GM12878 (cell line): ENCODE measurements around the gene MRPS18A. TPM values are rescaled to one million over a fixed set of nuclear protein-coding genes. Genes with fewer than 3 reads are reported as not detected.

Experiments used
- ATAC-seq: fragments of 200-7000 bp; cut with Tn5 transposase; 3 replicates; pipeline ENCODE4 v1.9.1; 2020; ENCODE audit warnings: mild to moderate bottlenecking, moderate library complexity
- BruUV-seq: library from RNA; stranded (reverse); fragments of 400-500 nt; replicated peaks from 2 replicates; lab custom pipeline; 2021; lab: Mats Ljungman, UMichigan
- CTCF ChIA-PET: fragments of 300-600 bp; sonication (Branson Sonifier 250); formaldehyde crosslinking; extraction: SDS; loops from one replicate; lab custom pipeline; 2021; ENCODE audit warnings: inconsistent platforms; lab: Yijun Ruan, JAX
- POLR2A ChIA-PET: fragments of 350-600 bp; formaldehyde crosslinking; extraction: SDS; loops from one replicate; lab custom pipeline; 2021; ENCODE audit warnings: inconsistent platforms; lab: Charles Lee
- RAD21 ChIA-PET: fragments of 300-600 bp; sonication (Branson Sonifier 250); formaldehyde crosslinking; loops from one replicate; lab custom pipeline; 2023; ENCODE audit warnings: antibody characterized with exemption; ENCODE audit not compliant: unreplicated experiment; lab: Charles Lee
- SMC1A ChIA-PET: fragments of 300-600 bp; sonication (Branson Sonifier 250); formaldehyde crosslinking; loops from one replicate; lab custom pipeline; 2023; ENCODE audit not compliant: unreplicated experiment, uncharacterized antibody; lab: Charles Lee
- DNase-seq: peaks from one replicate; pipeline ENCODE4 v3.0.0-alpha.2; 2011; ENCODE audit warnings: low read depth, low spot score
- FAIRE-seq: peaks from 3 replicates; lab custom pipeline; 2011; peaks lifted over from hg19 to GRCh38; lab: Jason Lieb, UNC
- H2AFZ ChIP-seq: 2 replicates; pipeline ENCODE4 v1.6.0; 2011; ENCODE audit warnings: low read depth, low read length, control low read depth; ENCODE audit not compliant: control insufficient read depth
- H3K27ac ChIP-seq: 2 replicates; pipeline ENCODE4 v1.5.1; 2011; ENCODE audit warnings: control low read depth; ENCODE audit not compliant: control insufficient read depth, insufficient read depth
- H3K27me3 ChIP-seq, 2 experiments: replicated peaks in 1 of 2; 2 replicates each; pipeline versions ENCODE4 v1.6.0 to v1.6.1; 2011; ENCODE audit warnings: low read length in 1 of 2; ENCODE audit not compliant: control insufficient read depth in 2 of 2, insufficient read depth in 2 of 2
- H3K36me3 ChIP-seq, 2 experiments: 2 replicates each; pipeline ENCODE4 v1.5.1; 2011; ENCODE audit warnings: low read length in 1 of 2; ENCODE audit not compliant: control insufficient read depth in 2 of 2, insufficient read depth in 2 of 2
- H3K4me1 ChIP-seq: 2 replicates; pipeline ENCODE4 v1.6.1; 2011; ENCODE audit warnings: mild to moderate bottlenecking, low read length, moderate library complexity, mixed read lengths; ENCODE audit not compliant: control insufficient read depth, insufficient read depth
- H3K4me2 ChIP-seq: 2 replicates; pipeline ENCODE4 v1.6.0; 2011; ENCODE audit warnings: control low read depth; ENCODE audit not compliant: control insufficient read depth, insufficient read depth
- H3K4me3 ChIP-seq: fragments of 200-600 bp; sonication (generic); 2 replicates; pipeline ENCODE4 v1.5.1; 2016
- H3K79me2 ChIP-seq: 2 replicates; pipeline ENCODE4 v1.6.0; 2011; ENCODE audit warnings: low read length; ENCODE audit not compliant: control insufficient read depth, insufficient read depth
- H3K9ac ChIP-seq: 2 replicates; pipeline ENCODE4 v1.8.0; 2011; ENCODE audit warnings: low read length, control low read depth, mixed read lengths; ENCODE audit not compliant: control insufficient read depth, insufficient read depth
- H3K9me3 ChIP-seq: replicated peaks from 3 replicates; pipeline ENCODE4 v1.5.1; 2011; ENCODE audit warnings: mild to moderate bottlenecking, low read length; ENCODE audit not compliant: control insufficient read depth, insufficient read depth
- H4K20me1 ChIP-seq: 2 replicates; pipeline ENCODE4 v1.6.0; 2011; ENCODE audit not compliant: control insufficient read depth, insufficient read depth
- ATF7 ChIP-seq: fragments of 450-650 bp; IDR thresholded peaks from 2 replicates; pipeline ENCODE4 v1.6.1; 2016; ENCODE audit warnings: low read depth, mild to moderate bottlenecking
- BCL11A ChIP-seq: IDR thresholded peaks from 2 replicates; pipeline ENCODE4 v1.6.1; 2011; ENCODE audit warnings: low read depth, low read length
- BCLAF1 ChIP-seq: fragments of 450-650 bp; IDR thresholded peaks from 2 replicates; pipeline ENCODE4 v1.6.1; 2017; ENCODE audit warnings: antibody characterized with exemption, mild to moderate bottlenecking, moderate library complexity
- CREM ChIP-seq: IDR thresholded peaks from 2 replicates; pipeline ENCODE4 v1.6.1; 2014; ENCODE audit warnings: antibody characterized with exemption, low read depth
- GABPA ChIP-seq: IDR thresholded peaks from 2 replicates; pipeline ENCODE4 v1.6.1; 2014; ENCODE audit warnings: antibody characterized with exemption, low read depth, mild to moderate bottlenecking, inconsistent platforms
- HDAC6 ChIP-seq: fragments of 200-600 bp; sonication (generic); IDR thresholded peaks from one replicate; pipeline ENCODE4 v1.8.0; 2017; ENCODE audit warnings: antibody characterized with exemption; ENCODE audit not compliant: unreplicated experiment
- HDGF ChIP-seq: fragments of 450-650 bp; IDR thresholded peaks from 2 replicates; pipeline ENCODE4 v1.6.1; 2016; ENCODE audit warnings: antibody characterized with exemption
- MTA2 ChIP-seq: fragments of 450-650 bp; IDR thresholded peaks from 2 replicates; pipeline ENCODE4 v1.6.1; 2016; ENCODE audit warnings: low read depth, mild to moderate bottlenecking, moderate library complexity
- MXI1 ChIP-seq: fragments of 150-350 bp; IDR thresholded peaks from 2 replicates; pipeline ENCODE4 v1.6.1; 2011; ENCODE audit warnings: low read depth, mild to moderate bottlenecking, inconsistent platforms, low read length, improper control_type of control experiment
- MYB ChIP-seq: fragments of 150-350 bp; IDR thresholded peaks from 2 replicates; pipeline ENCODE4 v1.6.1; 2014; ENCODE audit warnings: mild to moderate bottlenecking, low read depth, low read length, borderline replicate concordance
- NR2C1 ChIP-seq: fragments of 450-650 bp; IDR thresholded peaks from 2 replicates; pipeline ENCODE4 v1.6.1; 2017; ENCODE audit warnings: antibody characterized with exemption, mild to moderate bottlenecking, moderate library complexity
- RELA ChIP-seq: fragments of 450-650 bp; IDR thresholded peaks from 2 replicates; pipeline ENCODE4 v1.8.0; 2014; ENCODE audit warnings: borderline replicate concordance; ENCODE audit not compliant: partially characterized antibody
- SMC3 ChIP-seq: IDR thresholded peaks from 2 replicates; pipeline ENCODE4 v1.6.1; 2011; ENCODE audit warnings: low read length, improper control_type of control experiment, borderline replicate concordance
- SREBF2 ChIP-seq: IDR thresholded peaks from 2 replicates; pipeline ENCODE4 v1.6.1; 2012; ENCODE audit warnings: mild to moderate bottlenecking, low read length
- SRF ChIP-seq, 2 experiments: IDR thresholded peaks; 2 replicates each; pipeline ENCODE4 v1.6.1; 2011; ENCODE audit warnings: low read depth in 2 of 2, low read length in 2 of 2, mild to moderate bottlenecking in 1 of 2, moderate library complexity in 1 of 2
- SUZ12 ChIP-seq: fragments of 200-600 bp; sonication (generic); IDR thresholded peaks from one replicate; pipeline ENCODE4 v1.6.1; 2018; ENCODE audit warnings: antibody characterized with exemption, mild to moderate bottlenecking; ENCODE audit not compliant: unreplicated experiment
- TBL1XR1 ChIP-seq: IDR thresholded peaks from 2 replicates; pipeline ENCODE4 v1.6.1; 2012; ENCODE audit warnings: low read depth, low read length, improper control_type of control experiment
- YY1 ChIP-seq: IDR thresholded peaks from 2 replicates; pipeline ENCODE4 v1.6.1; 2011; ENCODE audit warnings: low read depth, mild to moderate bottlenecking, low read length
- ZSCAN29 ChIP-seq: fragments of 450-650 bp; IDR thresholded peaks from 2 replicates; pipeline ENCODE4 v1.6.1; 2017; ENCODE audit warnings: mild to moderate bottlenecking, moderate library complexity
- WGBS: methylation state at CpG from one replicate; pipeline ENCODE4 v1.1.6; 2016; ENCODE audit warnings: low lambda C conversion rate; ENCODE audit not compliant: insufficient replicate concordance, insufficient coverage; ENCODE audit errors: missing lambda C conversion rate; 5-methylcytosine and 5-hydroxymethylcytosine counted together
- in situ Hi-C: fragments of 300-500 bp; cut with MboI; formaldehyde crosslinking; loops from 9 replicates; pipeline ENCODE4 v1.14.3; 2018; ENCODE audit warnings: mixed read lengths
- intact Hi-C: fragments of 100-400 bp; cut with micrococcal nuclease; formaldehyde crosslinking; loops from one replicate; pipeline ENCODE4 v1.14.2; 2022; ENCODE audit not compliant: unreplicated experiment
- polyA plus RNA-seq, 11 experiments: library from polyadenylated mRNA; depleted of rRNA in 4 of 11; unstranded in 6 of 11; stranded (reverse) in 5 of 11; fragments of >200 nt; fragmentation: Nextera tagmentation in 4 of 11; fragmentation: Illumina TruSeq in 1 of 11; extraction: Ambion mirVana in 4 of 11; extraction: Trizol in 1 of 11; gene quantifications; 1 replicate in 1 of 11; 2 replicates in 10 of 11; pipeline versions ENCODE4 v1.2.1 to v1.2.3, GENCODE V29; 2011 to 2016; ENCODE audit warnings: inconsistent platforms in 2 of 11, missing spikeins in 2 of 11, low read depth in 1 of 11
- total RNA-seq, 4 experiments: library from RNA; depleted of rRNA in 3 of 4; stranded (reverse); fragments of >200 nt in 3 of 4; fragmentation: Illumina TruSeq in 1 of 4; extraction: Trizol in 1 of 4; gene quantifications; 2 replicates each; pipeline versions ENCODE4 v1.2.1 to v1.2.3, GENCODE V29; 2013 to 2021
- TF ChIP-seq, protein P1 (sequence below): fragments of 450-650 bp; IDR thresholded peaks from 2 replicates; pipeline ENCODE4 v1.6.1; 2016; ENCODE audit warnings: mild to moderate bottlenecking
- TF ChIP-seq, protein P2 (sequence below): IDR thresholded peaks from 2 replicates; pipeline ENCODE4 v1.6.1; 2011; ENCODE audit warnings: borderline replicate concordance, low read depth, mild to moderate bottlenecking, moderate library complexity, low read length; ENCODE audit not compliant: insufficient read depth, poor library complexity, severe bottlenecking

MRPS18A gene
- total and polyA plus RNA-seq, 10 of the 15 experiments (the other 5 are each of a cell fraction or from before 2014, with no cell fraction given), result 66.3 to 158 (median 98.7) TPM

GRCh38 chr6:43629104-43629504 lies 58.5 kb downstream of the MRPS18A start, which contains the start of gene GTPBP2:
Gene GTPBP2, minus strand, starts transcription at chr6:43629264. Its CDS starts 102 bp downstream, at chr6:43629162.
- no peak for FAIRE-seq
- H3K9ac ChIP-seq, result peak within 1 kb of the TSS; percentile 97
- H3K4me2 ChIP-seq, result peak within 1 kb of the TSS; percentile 99
- H3K79me2 ChIP-seq, result peaks cover 22% of the 10 kb centered on the region
- peak; percentile 91 for DNase-seq
- ChIA-PET RAD21 (interaction anchor here (1.0 to 1.9 kb wide), 12 partner anchors 9 to 445 kb away, joined by 3 to 9 read pairs (median 4); partner anchors contain the start of genes POLH, VEGFA and XPO5), SMC1A (interaction anchor here (0.7 to 2.1 kb wide), 10 partner anchors 11 to 848 kb away, joined by 3 to 7 read pairs (median 4); partner anchors contain the start of genes PPP2R5D and RSPH9), CTCF (interaction anchor here (0.7 to 2.3 kb wide), 11 partner anchors 9 to 639 kb away, joined by 3 to 16 read pairs (median 6); partner anchors contain the start of genes POLR1C, RSPH9 and YIPF3), POLR2A (interaction anchor here (0.6 to 2.9 kb wide), 19 partner anchors 9 to 590 kb away, joined by 3 to 16 read pairs (median 4); partner anchors contain the start of genes KLC4, MRPL2, MRPS18A and POLH)
- H4K20me1 ChIP-seq, result no peaks in the 10 kb centered on the region
- H3K9me3 ChIP-seq, result no peaks in the 10 kb centered on the region
- intact Hi-C loops (no loop called here), in situ Hi-C loops (no loop called here)
- H2AFZ ChIP-seq, result peak within 1 kb of the TSS; percentile 92
- H3K4me3 ChIP-seq, result peak within 1 kb of the TSS; percentile 80
- H3K27me3 ChIP-seq, result no peaks in the 10 kb centered on the region
- no TSS peak for BruUV-seq
- peak within 1 kb of the TSS; percentile 99 for H3K27ac ChIP-seq
- peaks cover 20% of the 10 kb centered on the region for H3K4me1 ChIP-seq
- peaks cover 7 to 21% of the 10 kb centered on the region in 2 experiments for H3K36me3 ChIP-seq
- ATAC-seq, result peak; percentile 90
- WGBS, result 2% methylated on average over 24 of the region's 46 CpGs
- TF ChIP-seq HDAC6, result no peak
- TF ChIP-seq HDGF, result peak; percentile 45
- TF ChIP-seq RELA, result peak; percentile 51
- TF ChIP-seq CREM, result peak; percentile 98
- TF ChIP-seq, protein P1, sequence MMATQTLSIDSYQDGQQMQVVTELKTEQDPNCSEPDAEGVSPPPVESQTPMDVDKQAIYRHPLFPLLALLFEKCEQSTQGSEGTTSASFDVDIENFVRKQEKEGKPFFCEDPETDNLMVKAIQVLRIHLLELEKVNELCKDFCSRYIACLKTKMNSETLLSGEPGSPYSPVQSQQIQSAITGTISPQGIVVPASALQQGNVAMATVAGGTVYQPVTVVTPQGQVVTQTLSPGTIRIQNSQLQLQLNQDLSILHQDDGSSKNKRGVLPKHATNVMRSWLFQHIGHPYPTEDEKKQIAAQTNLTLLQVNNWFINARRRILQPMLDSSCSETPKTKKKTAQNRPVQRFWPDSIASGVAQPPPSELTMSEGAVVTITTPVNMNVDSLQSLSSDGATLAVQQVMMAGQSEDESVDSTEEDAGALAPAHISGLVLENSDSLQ, result peak; percentile 61
- 0 out of 2 replicates have a peak, but pooled peaks have one; percentile 19 for TF ChIP-seq ATF7
- no peak for TF ChIP-seq BCLAF1
- TF ChIP-seq MTA2, result no peak
- peak; percentile 51; the same call in 1 of the 2 replicates for TF ChIP-seq YY1
- TF ChIP-seq MYB, result no peak
- TF ChIP-seq SUZ12, result no peak
- peak; percentile 47; the same call in 1 of the 2 replicates for TF ChIP-seq GABPA
- no peak for TF ChIP-seq BCL11A
- TF ChIP-seq, protein P2, sequence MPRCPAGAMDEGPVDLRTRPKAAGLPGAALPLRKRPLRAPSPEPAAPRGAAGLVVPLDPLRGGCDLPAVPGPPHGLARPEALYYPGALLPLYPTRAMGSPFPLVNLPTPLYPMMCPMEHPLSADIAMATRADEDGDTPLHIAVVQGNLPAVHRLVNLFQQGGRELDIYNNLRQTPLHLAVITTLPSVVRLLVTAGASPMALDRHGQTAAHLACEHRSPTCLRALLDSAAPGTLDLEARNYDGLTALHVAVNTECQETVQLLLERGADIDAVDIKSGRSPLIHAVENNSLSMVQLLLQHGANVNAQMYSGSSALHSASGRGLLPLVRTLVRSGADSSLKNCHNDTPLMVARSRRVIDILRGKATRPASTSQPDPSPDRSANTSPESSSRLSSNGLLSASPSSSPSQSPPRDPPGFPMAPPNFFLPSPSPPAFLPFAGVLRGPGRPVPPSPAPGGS, result no peak
- TF ChIP-seq SMC3, result no peak
- 0 out of 4 replicates have a peak, but pooled peaks of 1 of the 2 experiments have one; percentile 31 for TF ChIP-seq SRF (IDR thresholded peaks at IDR 0.05; ENCODE audit: low read depth in 2 of 2, low read length in 2 of 2)
- TF ChIP-seq TBL1XR1, result no peak
- TF ChIP-seq SREBF2, result no peak
- TF ChIP-seq ZSCAN29, result no peak
- 0 out of 2 replicates have a peak, but pooled peaks have one; percentile 8 for TF ChIP-seq MXI1
- peak; percentile 94 for TF ChIP-seq NR2C1
